ENCODE results near the gene MYL11.

- TF ChIP-seq CTCF (IDR thresholded peaks at IDR 0.05; ENCODE audit: low read length) (no peak), EZH2 (IDR thresholded peaks at IDR 0.05; ENCODE audit: borderline replicate concordance, low read length) (no peak)
Observed at GRCh38 chr16:30398661-30399434, 24.2 kb downstream of the MYL11 start.
